ENCODE measurements around the gene TSPAN5.
A peak's percentile ranks its signal among the peaks of the same experiment; 100 is the strongest.

Gene TSPAN5

GRCh38 chr4:98662626-98663225, 4.3 kb upstream of the TSPAN5 start:
- TF ChIP-seq POU2F2 (IDR thresholded peaks at IDR 0.05; ENCODE audit: low read depth, low read length) (no peak), PAX5 (IDR thresholded peaks at IDR 0.05; ENCODE audit: insufficient read depth, low read length, severe bottlenecking) (no peak), POLR2AphosphoS5 (IDR thresholded peaks at IDR 0.05; ENCODE audit: low read depth, low read length) (no peak), SPI1 (IDR thresholded peaks at IDR 0.05; ENCODE audit: low read depth, low read length) (no peak), POLR2A (IDR thresholded peaks at IDR 0.05; ENCODE audit: low read depth, low read length) (no peak), TAF1 (IDR thresholded peaks at IDR 0.05; ENCODE audit: low read depth, low read length) (no peak)
- no peak for FAIRE-seq

GRCh38 chr4:98662055-98662453, 3.6 kb upstream of the TSPAN5 start:
- FAIRE-seq (no peak), DNase-seq (ENCODE audit: insufficient read length, low spot score) (no peak)
- TF ChIP-seq TAF1 (IDR thresholded peaks at IDR 0.05; ENCODE audit: low read depth, low read length) (no peak), SPI1 (IDR thresholded peaks at IDR 0.05; ENCODE audit: low read depth, low read length) (no peak), POLR2A (IDR thresholded peaks at IDR 0.05; ENCODE audit: low read depth, low read length) (no peak), POU2F2 (IDR thresholded peaks at IDR 0.05; ENCODE audit: low read depth, low read length) (no peak), POLR2AphosphoS5 (IDR thresholded peaks at IDR 0.05; ENCODE audit: low read depth, low read length) (no peak), PAX5 (IDR thresholded peaks at IDR 0.05; ENCODE audit: insufficient read depth, low read length, severe bottlenecking) (no peak)

More at GRCh38 chr4:98662626-98663225, 4.3 kb upstream of the TSPAN5 start:
- no peak for DNase-seq (ENCODE audit: insufficient read length, low spot score)

GRCh38 chr4:98661371-98662054, 3.1 kb upstream of the TSPAN5 start:
- FAIRE-seq: no peak
- DNase-seq (ENCODE audit: insufficient read length, low spot score): no peak

GRCh38 chr4:98659741-98660462, 1.5 kb upstream of the TSPAN5 start:
- no peak for FAIRE-seq
- DNase-seq (ENCODE audit: insufficient read length, low spot score): no peak
- TF ChIP-seq TAF1 (IDR thresholded peaks at IDR 0.05; ENCODE audit: low read depth, low read length) (no peak), POLR2A (IDR thresholded peaks at IDR 0.05; ENCODE audit: low read depth, low read length) (no peak), POU2F2 (IDR thresholded peaks at IDR 0.05; ENCODE audit: low read depth, low read length) (no peak), SPI1 (IDR thresholded peaks at IDR 0.05; ENCODE audit: low read depth, low read length) (no peak), POLR2AphosphoS5 (IDR thresholded peaks at IDR 0.05; ENCODE audit: low read depth, low read length) (no peak), PAX5 (IDR thresholded peaks at IDR 0.05; ENCODE audit: insufficient read depth, low read length, severe bottlenecking) (no peak)

More at GRCh38 chr4:98661371-98662054, 3.1 kb upstream of the TSPAN5 start:
- TF ChIP-seq POLR2A (IDR thresholded peaks at IDR 0.05; ENCODE audit: low read depth, low read length) (no peak), TAF1 (IDR thresholded peaks at IDR 0.05; ENCODE audit: low read depth, low read length) (no peak), POU2F2 (IDR thresholded peaks at IDR 0.05; ENCODE audit: low read depth, low read length) (no peak), SPI1 (IDR thresholded peaks at IDR 0.05; ENCODE audit: low read depth, low read length) (no peak), POLR2AphosphoS5 (IDR thresholded peaks at IDR 0.05; ENCODE audit: low read depth, low read length) (no peak), PAX5 (IDR thresholded peaks at IDR 0.05; ENCODE audit: insufficient read depth, low read length, severe bottlenecking) (no peak)

- DNase-seq (ENCODE audit: insufficient read length, low spot score) (no peak), FAIRE-seq (no peak)
- TF ChIP-seq TAF1 (IDR thresholded peaks at IDR 0.05; ENCODE audit: low read depth, low read length) (no peak), PAX5 (IDR thresholded peaks at IDR 0.05; ENCODE audit: insufficient read depth, low read length, severe bottlenecking) (no peak), POLR2A (IDR thresholded peaks at IDR 0.05; ENCODE audit: low read depth, low read length) (no peak), SPI1 (IDR thresholded peaks at IDR 0.05; ENCODE audit: low read depth, low read length) (no peak), POLR2AphosphoS5 (IDR thresholded peaks at IDR 0.05; ENCODE audit: low read depth, low read length) (no peak), POU2F2 (IDR thresholded peaks at IDR 0.05; ENCODE audit: low read depth, low read length) (no peak)
These were observed 738 bp upstream of the TSPAN5 start for GRCh38 chr4:98659106-98659592.

GRCh38 chr4:98657531-98658286, 702 bp downstream of the TSPAN5 start:
- FAIRE-seq (peak; percentile 68), DNase-seq (ENCODE audit: insufficient read length, low spot score) (no peak)
- no peak for TF ChIP-seq POLR2AphosphoS5 (IDR thresholded peaks at IDR 0.05; ENCODE audit: low read depth, low read length)
- TF ChIP-seq POLR2A (IDR thresholded peaks at IDR 0.05; ENCODE audit: low read depth, low read length): no peak
- TF ChIP-seq PAX5 (IDR thresholded peaks at IDR 0.05; ENCODE audit: insufficient read depth, low read length, severe bottlenecking): no peak
- TF ChIP-seq POU2F2 (IDR thresholded peaks at IDR 0.05; ENCODE audit: low read depth, low read length): no peak
- no peak for TF ChIP-seq SPI1 (IDR thresholded peaks at IDR 0.05; ENCODE audit: low read depth, low read length)
- TF ChIP-seq TAF1 (IDR thresholded peaks at IDR 0.05; ENCODE audit: low read depth, low read length): no peak

GRCh38 chr4:98656886-98657285, 1.5 kb downstream of the TSPAN5 start:
- DNase-seq (ENCODE audit: insufficient read length, low spot score) (no peak), FAIRE-seq (no peak)
- no peak for TF ChIP-seq PAX5 (IDR thresholded peaks at IDR 0.05; ENCODE audit: insufficient read depth, low read length, severe bottlenecking)
- TF ChIP-seq POU2F2 (IDR thresholded peaks at IDR 0.05; ENCODE audit: low read depth, low read length): no peak
- no peak for TF ChIP-seq POLR2AphosphoS5 (IDR thresholded peaks at IDR 0.05; ENCODE audit: low read depth, low read length)
- no peak for TF ChIP-seq SPI1 (IDR thresholded peaks at IDR 0.05; ENCODE audit: low read depth, low read length)
- no peak for TF ChIP-seq POLR2A (IDR thresholded peaks at IDR 0.05; ENCODE audit: low read depth, low read length)
- TF ChIP-seq TAF1 (IDR thresholded peaks at IDR 0.05; ENCODE audit: low read depth, low read length): no peak

GRCh38 chr4:98656443-98656842, 2.0 kb downstream of the TSPAN5 start:
- no peak for DNase-seq (ENCODE audit: insufficient read length, low spot score)
- no peak for FAIRE-seq
- TF ChIP-seq PAX5 (IDR thresholded peaks at IDR 0.05; ENCODE audit: insufficient read depth, low read length, severe bottlenecking) (no peak), POU2F2 (IDR thresholded peaks at IDR 0.05; ENCODE audit: low read depth, low read length) (no peak), SPI1 (IDR thresholded peaks at IDR 0.05; ENCODE audit: low read depth, low read length) (no peak), POLR2A (IDR thresholded peaks at IDR 0.05; ENCODE audit: low read depth, low read length) (no peak), TAF1 (IDR thresholded peaks at IDR 0.05; ENCODE audit: low read depth, low read length) (no peak), POLR2AphosphoS5 (IDR thresholded peaks at IDR 0.05; ENCODE audit: low read depth, low read length) (no peak)
